ENCODE results near the gene MARCHF3. TPM values are rescaled to one million over a fixed set of nuclear protein-coding genes. Genes with fewer than 3 reads are reported as not detected.

Gene MARCHF3
- total and polyA plus RNA-seq, 2 donors (not counting 3 experiments of a cell fraction or from before 2014, with no cell fraction given): 31.9 to 35.0 TPM

DNA sequence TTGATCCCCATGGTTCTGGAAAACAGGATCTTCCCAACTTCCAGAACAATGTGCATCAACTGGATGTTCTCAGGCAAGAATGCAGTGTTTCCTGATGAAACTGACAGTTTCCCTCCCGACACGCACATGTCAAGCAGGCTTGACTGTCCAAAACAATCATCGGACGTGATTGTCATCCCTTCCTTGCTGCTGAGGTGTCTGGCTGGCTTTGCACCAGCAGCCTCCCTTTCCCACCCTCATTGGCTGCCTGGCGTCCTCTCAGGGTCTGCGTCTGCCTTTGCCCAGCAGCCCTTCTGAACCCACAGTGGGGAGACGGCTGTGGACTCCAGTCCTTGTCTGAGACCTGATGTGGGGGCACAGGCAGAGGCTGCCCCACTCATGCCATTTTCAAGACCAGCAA lies 110.8 kb downstream of the MARCHF3 start:
- no peak overlapping the region for H2AFZ ChIP-seq (ENCODE audit: low read depth, low read length)
- peaks cover 0 to 8% of the 10 kb centered on the region in 2 experiments for H3K36me3 ChIP-seq (ENCODE audit: control insufficient read depth in 2 of 2, extremely low read depth in 1 of 2, insufficient read depth in 2 of 2, low read length in 2 of 2)
- H4K20me1 ChIP-seq (replicated peaks; ENCODE audit: control insufficient read depth, extremely low read depth, insufficient read depth, low read length): no peaks in the 10 kb centered on the region
- TF ChIP-seq, protein P1, sequence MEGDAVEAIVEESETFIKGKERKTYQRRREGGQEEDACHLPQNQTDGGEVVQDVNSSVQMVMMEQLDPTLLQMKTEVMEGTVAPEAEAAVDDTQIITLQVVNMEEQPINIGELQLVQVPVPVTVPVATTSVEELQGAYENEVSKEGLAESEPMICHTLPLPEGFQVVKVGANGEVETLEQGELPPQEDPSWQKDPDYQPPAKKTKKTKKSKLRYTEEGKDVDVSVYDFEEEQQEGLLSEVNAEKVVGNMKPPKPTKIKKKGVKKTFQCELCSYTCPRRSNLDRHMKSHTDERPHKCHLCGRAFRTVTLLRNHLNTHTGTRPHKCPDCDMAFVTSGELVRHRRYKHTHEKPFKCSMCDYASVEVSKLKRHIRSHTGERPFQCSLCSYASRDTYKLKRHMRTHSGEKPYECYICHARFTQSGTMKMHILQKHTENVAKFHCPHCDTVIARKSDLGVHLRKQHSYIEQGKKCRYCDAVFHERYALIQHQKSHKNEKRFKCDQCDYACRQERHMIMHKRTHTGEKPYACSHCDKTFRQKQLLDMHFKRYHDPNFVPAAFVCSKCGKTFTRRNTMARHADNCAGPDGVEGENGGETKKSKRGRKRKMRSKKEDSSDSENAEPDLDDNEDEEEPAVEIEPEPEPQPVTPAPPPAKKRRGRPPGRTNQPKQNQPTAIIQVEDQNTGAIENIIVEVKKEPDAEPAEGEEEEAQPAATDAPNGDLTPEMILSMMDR (IDR thresholded peaks at IDR 0.05; ENCODE audit: extremely low read depth in 1 of 2, insufficient read depth in 1 of 2, low read depth in 1 of 2, low read length in 2 of 2): no peak
- TF ChIP-seq MYC (IDR thresholded peaks at IDR 0.05; ENCODE audit: low read depth, low read length) (no peak), POLR2AphosphoS5 (IDR thresholded peaks at IDR 0.05; ENCODE audit: insufficient read depth, low read depth, low read length) (no peak), JUN (IDR thresholded peaks at IDR 0.05; ENCODE audit: borderline replicate concordance, insufficient read depth, insufficient read length, low read depth) (peak; percentile 12), FOS (IDR thresholded peaks at IDR 0.05; ENCODE audit: borderline replicate concordance, insufficient read depth, low read length) (peak; percentile 5), EZH2 (IDR thresholded peaks at IDR 0.05; ENCODE audit: borderline replicate concordance, low read depth, low read length, severe bottlenecking) (no peak), GATA2 (IDR thresholded peaks at IDR 0.05; ENCODE audit: insufficient read depth, insufficient read length, low read depth, low read length) (peak; percentile 36), POLR2A (IDR thresholded peaks at IDR 0.05; ENCODE audit: low read depth, low read length) (no peak)
- TF ChIP-seq, protein P2, sequence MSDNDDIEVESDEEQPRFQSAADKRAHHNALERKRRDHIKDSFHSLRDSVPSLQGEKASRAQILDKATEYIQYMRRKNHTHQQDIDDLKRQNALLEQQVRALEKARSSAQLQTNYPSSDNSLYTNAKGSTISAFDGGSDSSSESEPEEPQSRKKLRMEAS (IDR thresholded peaks at IDR 0.05; ENCODE audit: insufficient read depth, insufficient read length): peak; percentile 65
- peaks cover 27% of the 10 kb centered on the region for H3K79me2 ChIP-seq (ENCODE audit: control insufficient read depth, insufficient read depth, low read length)
- no peaks in the 10 kb centered on the region for H3K9me3 ChIP-seq (replicated peaks; ENCODE audit: control insufficient read depth, insufficient read depth, low read length)
- DNase-seq (ENCODE audit: low read depth, low spot score): peak; percentile 64
- no peak overlapping the region for H3K4me2 ChIP-seq (ENCODE audit: insufficient read depth, low read length)
- no peak overlapping the region for H3K4me3 ChIP-seq (replicated peaks in 1 of 3; ENCODE audit: insufficient read depth in 1 of 3, low read depth in 1 of 3, low read length in 3 of 3)
- no peaks in the 10 kb centered on the region for H3K27me3 ChIP-seq (ENCODE audit: control insufficient read depth in 2 of 2, insufficient read depth in 2 of 2, low read length in 2 of 2)
- H3K9ac ChIP-seq (replicated peaks; ENCODE audit: extremely low read depth, insufficient read depth, low read length): peak overlapping the region; percentile 19
- ChIA-PET CTCF (interaction anchor here (0.9 kb wide), 1 partner anchor 10 kb away, joined by 3 read pairs; no protein-coding TSS in a partner anchor), POLR2A (no interaction called here)
- no peaks in the 10 kb centered on the region for H3K9me1 ChIP-seq (replicated peaks; ENCODE audit: control insufficient read depth, extremely low read depth, insufficient read depth, low read length)
- H3K4me1 ChIP-seq (ENCODE audit: control insufficient read depth, extremely low read depth, insufficient read depth, low read length): peaks cover 21% of the 10 kb centered on the region
- dilution Hi-C loops (cut with MboI; ENCODE audit: extremely low pct_ligation_motif_present, low sequenced_read_pairs) (no loop called here), intact Hi-C loops (cut with micrococcal nuclease) (loop anchor here (1.0 to 5.0 kb wide), 2 partner anchors 93 to 111 kb away; partner anchors contain the start of gene MARCHF3)
- peak; percentile 21 for FAIRE-seq
- H3K27ac ChIP-seq (ENCODE audit: insufficient read depth, low read depth, low read length): peak overlapping the region; percentile 77
- BruUV-seq (replicated peaks): no TSS peak

Measured in endothelial cell of umbilical vein (primary cell).